Esophagus muscularis mucosa (tissue), 4 donors: ENCODE results near the gene TIE1.

ENCODE experiments used
- CTCF ChIP-seq, 3 experiments: fragments of 200-600 bp in 2 of 3; fragments of 450-650 bp in 1 of 3; sonication (generic) in 2 of 3; IDR thresholded peaks; one replicate each; pipeline ENCODE4 v1.5.1; 2017 to 2019; ENCODE audit warnings: antibody characterized with exemption in 3 of 3, mild to moderate bottlenecking in 2 of 3, moderate library complexity in 1 of 3
- EP300 ChIP-seq: sonication (generic); formaldehyde crosslinking; IDR thresholded peaks from one replicate; pipeline ENCODE4 v1.6.1; 2017; ENCODE audit warnings: antibody characterized with exemption
- POLR2A ChIP-seq: fragments of 450-650 bp; IDR thresholded peaks from one replicate; pipeline ENCODE4 v1.6.1; 2017; ENCODE audit warnings: antibody characterized with exemption, moderate library complexity, mild to moderate bottlenecking, low read depth
- POLR2AphosphoS5 ChIP-seq, 2 donors: sonication (generic); formaldehyde crosslinking; IDR thresholded peaks; one replicate each; pipeline ENCODE4 v1.6.1; 2017; ENCODE audit warnings: antibody characterized with exemption in 2 of 2

GRCh38 chr1:43339584-43340232, 38.9 kb downstream of the TIE1 start:
- TF ChIP-seq POLR2AphosphoS5 (IDR thresholded peaks at IDR 0.05) (no peak), EP300 (no peak), POLR2A (no peak), CTCF (IDR thresholded peaks at IDR 0.05) (no peak)
